HepG2 (cell line): ENCODE measurements around the gene SEMA6D. TPM values are rescaled to one million over a fixed set of nuclear protein-coding genes. Genes with fewer than 3 reads are reported as not detected.

Experiments used
- ATAC-seq: fragments of 200-7000 bp; cut with Tn5 transposase; 3 replicates; pipeline ENCODE4 v1.9.1; 2020; ENCODE audit warnings: mild to moderate bottlenecking, moderate library complexity
- BruUV-seq: library from RNA; stranded (reverse); fragments of 400-500 nt; replicated peaks from 2 replicates; lab custom pipeline; 2021; lab: Mats Ljungman, UMichigan
- CTCF ChIA-PET: fragments of 300-600 bp; formaldehyde crosslinking; extraction: SDS; loops from one replicate; lab custom pipeline; 2021; ENCODE audit warnings: low total read pairs, inconsistent platforms, low intra/inter-chr PET ratio; lab: Yijun Ruan, JAX
- POLR2A ChIA-PET: fragments of 350-600 bp; sonication (Branson Sonifier 250); formaldehyde crosslinking; loops from one replicate; lab custom pipeline; 2020; ENCODE audit warnings: antibody characterized with exemption, inconsistent platforms; lab: Yijun Ruan, JAX
- DNase-seq: peaks from one replicate; pipeline ENCODE4 v3.0.0-alpha.2; 2015; ENCODE audit warnings: low spot score
- FAIRE-seq: peaks from 3 replicates; lab custom pipeline; 2011; peaks lifted over from hg19 to GRCh38; lab: Jason Lieb, UNC
- H2AFZ ChIP-seq: one replicate; pipeline ENCODE4 v1.6.1; 2011; ENCODE audit warnings: low read length, inconsistent platforms
- H3K27ac ChIP-seq: fragments of 300-600 bp; 3 replicates; pipeline ENCODE4 v1.8.0; 2011; ENCODE audit warnings: mixed run types, mild to moderate bottlenecking, mixed read lengths, low read length, inconsistent platforms; ENCODE audit not compliant: insufficient read depth; ENCODE audit errors: extremely low read length
- H3K27me3 ChIP-seq, 2 experiments: fragments of 200-600 bp in 1 of 2; 2 replicates in 1 of 2; 3 replicates in 1 of 2; pipeline versions ENCODE4 v1.6.0 to v1.8.0; 2011; ENCODE audit warnings: low read length in 2 of 2, mild to moderate bottlenecking in 2 of 2, moderate library complexity in 2 of 2, inconsistent platforms in 1 of 2; ENCODE audit not compliant: insufficient read depth in 2 of 2, control insufficient read depth in 1 of 2
- H3K36me3 ChIP-seq, 2 experiments: fragments of 200-600 bp in 1 of 2; replicated peaks in 1 of 2; 2 replicates in 1 of 2; 3 replicates in 1 of 2; pipeline versions ENCODE4 v1.5.1 to v1.8.0; 2011; ENCODE audit warnings: low read length in 2 of 2, inconsistent platforms in 1 of 2; ENCODE audit not compliant: insufficient read depth in 2 of 2, control insufficient read depth in 1 of 2
- H3K4me1 ChIP-seq: 2 replicates; pipeline ENCODE4 v1.5.1; 2012; ENCODE audit warnings: low read length, inconsistent platforms; ENCODE audit not compliant: insufficient read depth
- H3K4me2 ChIP-seq: 2 replicates; pipeline ENCODE4 v1.6.0; 2011; ENCODE audit warnings: low read depth, low read length, inconsistent platforms
- H3K4me3 ChIP-seq, 3 experiments: fragments of 200-600 bp in 1 of 3; sonication (generic), shearing (Covaris generic) in 1 of 3; replicated peaks in 1 of 3; 2 replicates each; pipeline ENCODE4 v1.5.1; 2011 to 2016; ENCODE audit warnings: low read length in 3 of 3, inconsistent platforms in 2 of 3, low read depth in 2 of 3, mild to moderate bottlenecking in 2 of 3, control low read depth in 1 of 3, mixed read lengths in 1 of 3; ENCODE audit not compliant: insufficient read depth in 1 of 3
- H3K79me2 ChIP-seq: one replicate; pipeline ENCODE4 v1.6.1; 2011; ENCODE audit warnings: low read length, inconsistent platforms; ENCODE audit not compliant: insufficient read depth
- H3K9ac ChIP-seq: 2 replicates; pipeline ENCODE4 v1.6.0; 2011; ENCODE audit warnings: mild to moderate bottlenecking, low read depth, low read length, inconsistent platforms; ENCODE audit not compliant: insufficient read depth
- H3K9me3 ChIP-seq: 2 replicates; pipeline ENCODE4 v1.5.1; 2012; ENCODE audit warnings: mild to moderate bottlenecking, low read length
- H4K20me1 ChIP-seq: 2 replicates; pipeline ENCODE4 v1.6.0; 2011; ENCODE audit warnings: inconsistent platforms, mild to moderate bottlenecking, low read length, moderate library complexity; ENCODE audit not compliant: insufficient read depth
- BORCS8-MEF2B ChIP-seq: sonication (generic); formaldehyde crosslinking; IDR thresholded peaks from 2 replicates; pipeline ENCODE4 v1.8.0; 2022; ENCODE audit warnings: mild to moderate bottlenecking, missing genetic modification reagents
- HCFC1 ChIP-seq: fragments of 150-350 bp; IDR thresholded peaks from 2 replicates; pipeline ENCODE4 v1.6.1; 2014; ENCODE audit warnings: low read depth, low read length
- KAT8 ChIP-seq: IDR thresholded peaks from 2 replicates; pipeline ENCODE4 v1.6.1; 2016; ENCODE audit warnings: missing genetic modification reagents, missing compliant biosample characterization
- KLF12 ChIP-seq: sonication (generic); formaldehyde crosslinking; IDR thresholded peaks from 2 replicates; pipeline ENCODE4 v1.4.0; 2020; ENCODE audit warnings: missing genetic modification reagents, borderline replicate concordance
- RORA ChIP-seq: sonication (generic); formaldehyde crosslinking; IDR thresholded peaks from 2 replicates; pipeline ENCODE4 v1.5.0; 2020; ENCODE audit warnings: mild to moderate bottlenecking, missing genetic modification reagents, moderate library complexity
- XBP1 ChIP-seq: sonication (generic); formaldehyde crosslinking; IDR thresholded peaks from 2 replicates; pipeline ENCODE4 v1.5.0; 2020; ENCODE audit warnings: missing genetic modification reagents
- WGBS: methylation state at CpG from one replicate; pipeline ENCODE4 v1.1.6; 2017; ENCODE audit warnings: low lambda C conversion rate; 5-methylcytosine and 5-hydroxymethylcytosine counted together
- in situ Hi-C: cut with HindIII; loops from 2 replicates; pipeline ENCODE4 v1.10.0; 2017; ENCODE audit warnings: low pct_unique_long_range_greater_than_20kb; ENCODE audit not compliant: extremely low pct_ligation_motif_present
- intact Hi-C: fragments of 100-400 bp; cut with micrococcal nuclease; formaldehyde crosslinking; loops from one replicate; pipeline ENCODE4 v1.10.0; 2022; ENCODE audit not compliant: unreplicated experiment
- polyA plus RNA-seq, 8 experiments: library from polyadenylated mRNA; depleted of rRNA in 3 of 8; stranded (reverse) in 7 of 8; unstranded in 1 of 8; fragments of >200 nt; fragmentation: Illumina TruSeq in 4 of 8; extraction: Trizol in 4 of 8; gene quantifications; 2 replicates each; pipeline versions ENCODE4 v1.2.1 to v1.2.3, GENCODE V29; 2011 to 2016; ENCODE audit warnings: low read depth in 4 of 8, missing spikeins in 1 of 8, mixed read lengths in 1 of 8; ENCODE audit not compliant: insufficient read depth in 1 of 8
- total RNA-seq, 5 experiments: library from RNA; depleted of rRNA; stranded (reverse); fragments of >200 nt; fragmentation: Illumina TruSeq; extraction: Trizol; gene quantifications; 2 replicates each; pipeline ENCODE4 v1.2.3, GENCODE V29; 2016; ENCODE audit warnings: low read depth in 1 of 5
- TF ChIP-seq, protein P1 (sequence below): sonication (generic); formaldehyde crosslinking; IDR thresholded peaks from 2 replicates; pipeline ENCODE4 v1.9.0; 2022; ENCODE audit warnings: low read depth, missing genetic modification reagents
- TF ChIP-seq, protein P2 (sequence below): sonication (generic); formaldehyde crosslinking; IDR thresholded peaks from 2 replicates; pipeline ENCODE4 v1.5.0; 2020; ENCODE audit warnings: mild to moderate bottlenecking, missing genetic modification reagents

Gene SEMA6D
- total and polyA plus RNA-seq, 2 of the 13 experiments (the other 11 are each of a cell fraction or from before 2014, with no cell fraction given) = not detected

DNA sequence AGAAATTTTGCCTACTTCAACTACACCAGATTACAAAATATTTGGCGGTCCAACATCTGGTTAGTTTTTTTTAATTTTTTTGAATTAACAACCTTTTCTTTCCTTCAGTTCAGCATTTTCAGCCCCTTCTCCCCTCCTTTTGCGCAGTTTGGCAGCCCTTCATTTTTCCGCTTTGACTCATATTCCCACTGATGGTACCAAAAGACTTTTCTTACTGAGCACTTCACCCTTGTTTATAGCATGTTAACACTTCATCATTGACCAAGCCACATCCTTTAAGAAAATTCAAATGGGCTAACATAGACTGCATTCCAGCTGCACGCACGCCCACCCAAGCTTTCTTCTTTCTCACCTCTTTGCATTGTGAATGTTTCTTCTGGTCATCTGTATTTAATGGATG lies 49.7 kb downstream of the SEMA6D start:
- H3K4me3 ChIP-seq = no peak overlapping the region
- H3K9ac ChIP-seq = no peak overlapping the region
- H3K27ac ChIP-seq = no peak overlapping the region
- ATAC-seq (no peak), DNase-seq (no peak), FAIRE-seq (no peak)
- WGBS = 21% methylated on average over 5 of the region's 5 CpGs
- BruUV-seq = no TSS peak
- POLR2A ChIA-PET = no interaction called here
- TF ChIP-seq HCFC1 = no peak
- no peaks in the 10 kb centered on the region for H4K20me1 ChIP-seq
- peaks cover 16% of the 10 kb centered on the region; the same call in 1 of the 2 replicates for H3K9me3 ChIP-seq
- CTCF ChIA-PET = no interaction called here
- in situ Hi-C loops = no loop called here
- H2AFZ ChIP-seq = no peak overlapping the region
- H3K79me2 ChIP-seq = no peaks in the 10 kb centered on the region
- H3K4me1 ChIP-seq = no peaks in the 10 kb centered on the region
- no peak overlapping the region for H3K4me2 ChIP-seq
- intact Hi-C loops = no loop called here
- H3K36me3 ChIP-seq = no peaks in the 10 kb centered on the region
- no peaks in the 10 kb centered on the region for H3K27me3 ChIP-seq

DNA sequence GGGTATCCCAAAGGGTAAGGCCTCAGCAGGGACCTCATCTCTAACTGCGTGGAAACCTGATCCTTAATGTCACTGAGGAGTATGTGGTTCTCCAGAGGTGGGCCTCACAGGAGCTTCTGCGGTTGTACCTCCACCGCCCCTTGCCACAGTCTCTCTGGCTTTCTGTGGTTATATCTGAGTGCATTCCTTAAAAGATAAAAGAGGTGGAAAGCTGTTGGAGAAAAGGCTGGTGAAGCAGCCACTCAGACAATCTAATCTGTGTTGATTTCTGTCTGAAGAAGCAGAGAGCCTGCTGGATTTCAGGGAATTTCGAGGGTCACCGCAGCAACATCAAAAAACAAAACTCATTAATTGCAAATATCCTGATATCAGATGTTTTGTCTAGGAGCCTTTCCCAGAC lies 51.4 kb downstream of the SEMA6D start:
- Histone ChIP-seq H3K4me2 (no peak overlapping the region), H3K79me2 (no peaks in the 10 kb centered on the region), H3K36me3 (no peaks in the 10 kb centered on the region), H4K20me1 (no peaks in the 10 kb centered on the region), H3K4me3 (no peak overlapping the region), H3K27me3 (no peaks in the 10 kb centered on the region), H2AFZ (no peak overlapping the region), H3K9ac (no peak overlapping the region), H3K27ac (no peak overlapping the region), H3K9me3 (peaks cover 29% of the 10 kb centered on the region; the same call in 1 of the 2 replicates), H3K4me1 (no peaks in the 10 kb centered on the region)
- no peak for ATAC-seq
- BruUV-seq = no TSS peak
- intact Hi-C loops (no loop called here), in situ Hi-C loops (no loop called here)
- CTCF ChIA-PET = no interaction called here
- no peak for TF ChIP-seq KAT8 (CRISPR knock-in tag)
- TF ChIP-seq RORA (CRISPR knock-in tag) = no peak
- TF ChIP-seq, protein P1, sequence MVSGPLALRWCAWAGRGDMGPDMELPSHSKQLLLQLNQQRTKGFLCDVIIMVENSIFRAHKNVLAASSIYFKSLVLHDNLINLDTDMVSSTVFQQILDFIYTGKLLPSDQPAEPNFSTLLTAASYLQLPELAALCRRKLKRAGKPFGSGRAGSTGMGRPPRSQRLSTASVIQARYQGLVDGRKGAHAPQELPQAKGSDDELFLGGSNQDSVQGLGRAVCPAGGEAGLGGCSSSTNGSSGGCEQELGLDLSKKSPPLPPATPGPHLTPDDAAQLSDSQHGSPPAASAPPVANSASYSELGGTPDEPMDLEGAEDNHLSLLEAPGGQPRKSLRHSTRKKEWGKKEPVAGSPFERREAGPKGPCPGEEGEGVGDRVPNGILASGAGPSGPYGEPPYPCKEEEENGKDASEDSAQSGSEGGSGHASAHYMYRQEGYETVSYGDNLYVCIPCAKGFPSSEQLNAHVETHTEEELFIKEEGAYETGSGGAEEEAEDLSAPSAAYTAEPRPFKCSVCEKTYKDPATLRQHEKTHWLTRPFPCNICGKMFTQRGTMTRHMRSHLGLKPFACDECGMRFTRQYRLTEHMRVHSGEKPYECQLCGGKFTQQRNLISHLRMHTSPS (CRISPR knock-in tag) = no peak
- TF ChIP-seq, protein P2, sequence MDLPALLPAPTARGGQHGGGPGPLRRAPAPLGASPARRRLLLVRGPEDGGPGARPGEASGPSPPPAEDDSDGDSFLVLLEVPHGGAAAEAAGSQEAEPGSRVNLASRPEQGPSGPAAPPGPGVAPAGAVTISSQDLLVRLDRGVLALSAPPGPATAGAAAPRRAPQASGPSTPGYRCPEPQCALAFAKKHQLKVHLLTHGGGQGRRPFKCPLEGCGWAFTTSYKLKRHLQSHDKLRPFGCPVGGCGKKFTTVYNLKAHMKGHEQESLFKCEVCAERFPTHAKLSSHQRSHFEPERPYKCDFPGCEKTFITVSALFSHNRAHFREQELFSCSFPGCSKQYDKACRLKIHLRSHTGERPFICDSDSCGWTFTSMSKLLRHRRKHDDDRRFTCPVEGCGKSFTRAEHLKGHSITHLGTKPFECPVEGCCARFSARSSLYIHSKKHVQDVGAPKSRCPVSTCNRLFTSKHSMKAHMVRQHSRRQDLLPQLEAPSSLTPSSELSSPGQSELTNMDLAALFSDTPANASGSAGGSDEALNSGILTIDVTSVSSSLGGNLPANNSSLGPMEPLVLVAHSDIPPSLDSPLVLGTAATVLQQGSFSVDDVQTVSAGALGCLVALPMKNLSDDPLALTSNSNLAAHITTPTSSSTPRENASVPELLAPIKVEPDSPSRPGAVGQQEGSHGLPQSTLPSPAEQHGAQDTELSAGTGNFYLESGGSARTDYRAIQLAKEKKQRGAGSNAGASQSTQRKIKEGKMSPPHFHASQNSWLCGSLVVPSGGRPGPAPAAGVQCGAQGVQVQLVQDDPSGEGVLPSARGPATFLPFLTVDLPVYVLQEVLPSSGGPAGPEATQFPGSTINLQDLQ = no peak
- no peak for TF ChIP-seq KLF12 (CRISPR knock-in tag)
- TF ChIP-seq BORCS8-MEF2B (CRISPR knock-in tag) = no peak
- TF ChIP-seq XBP1 (CRISPR knock-in tag) = no peak
- POLR2A ChIA-PET = no interaction called here
- no peak for DNase-seq
- FAIRE-seq = no peak
- 15% methylated on average over 5 of the region's 5 CpGs for WGBS
